Measurements from ENCODE around the gene IL5RA. TPM values are rescaled to one million over a fixed set of nuclear protein-coding genes. Genes with fewer than 3 reads are reported as not detected.

Gene IL5RA
- total and polyA plus RNA-seq, 7 experiments from 2014 or later: 1.1 to 8.7 TPM; not detected in 5

DNA sequence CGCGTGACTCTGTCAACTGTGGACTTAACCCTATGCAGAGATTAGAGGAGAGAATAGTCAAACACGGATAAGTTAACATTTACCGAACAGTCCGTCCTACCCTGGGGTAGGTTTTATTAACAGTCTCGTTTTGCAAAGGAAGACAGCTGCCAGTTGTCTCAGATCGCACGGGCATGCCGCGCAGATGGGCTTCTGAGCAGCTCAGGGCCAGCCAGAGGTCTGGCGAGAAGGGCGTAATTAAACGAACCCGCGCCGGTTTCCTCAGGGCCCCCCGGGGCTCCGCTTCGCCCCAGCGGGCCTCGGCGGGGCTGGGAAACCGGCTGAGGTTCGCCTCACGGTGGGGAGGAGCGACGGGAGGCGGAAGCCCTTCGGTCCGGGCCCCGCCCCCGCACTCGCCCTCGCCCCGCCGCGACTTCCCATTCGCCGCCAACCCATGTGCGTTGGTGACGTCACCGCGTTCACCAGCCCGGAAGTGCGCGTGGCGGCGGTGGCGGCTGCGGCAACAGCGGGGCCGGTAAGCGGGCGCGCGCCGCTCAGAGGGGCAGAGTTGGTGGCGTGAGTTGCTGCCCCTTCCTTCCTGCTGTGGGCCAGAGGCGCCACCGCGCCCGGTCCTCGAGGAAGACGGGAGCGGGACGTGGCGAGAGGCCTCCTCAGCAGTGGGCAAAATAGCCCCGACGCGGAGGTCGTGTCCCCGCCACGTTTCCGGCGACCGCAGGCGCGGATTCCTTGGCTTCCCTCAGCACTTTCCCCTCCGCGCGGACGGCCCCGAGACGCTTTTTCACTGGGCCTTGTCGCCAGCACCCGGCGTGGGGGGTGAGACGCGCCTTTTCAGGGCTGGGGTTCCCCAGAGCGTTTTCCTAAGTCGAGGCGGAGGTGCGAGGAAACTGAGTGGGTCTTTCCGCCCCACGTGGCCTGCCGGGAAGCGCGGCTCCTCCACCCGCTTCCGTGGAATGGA, 16.6 kb upstream of the IL5RA start, which contains the start of gene TRNT1:
TRNT1 (plus strand) TSS at position 464 of the 955 bp plus-strand sequence. CDS start 2,101 bp downstream, outside the sequence.
- Mint-ChIP-seq H3K4me3 (peak within 1 kb of the TSS; percentile 94 to 100 (median 96)), H3K4me1 (peaks cover 12 to 48% (median 42%) of the 10 kb centered on the region in 7 donors), H3K27ac (peak within 1 kb of the TSS; percentile 96 to 99 (median 97)), H3K36me3 (peaks cover 3 to 29% (median 7%) of the 10 kb centered on the region in 5 donors), H3K27me3 (no peaks in the 10 kb centered on the region), H3K9me3 (peaks cover 0 to 9% (median 0%) of the 10 kb centered on the region in 11 donors)
- H3K36me3 ChIP-seq (ENCODE audit: control insufficient read depth in 2 of 3, insufficient read depth in 3 of 3, low read length in 3 of 3): peaks cover 0 to 18% (median 6%) of the 10 kb centered on the region in 3 experiments
- ChIA-PET POLR2A (interaction anchor here (0.6 to 2.5 kb wide), 6 partner anchors 31 to 672 kb away, joined by 3 to 8 read pairs (median 3); no protein-coding TSS in a partner anchor), CTCF (interaction anchor here (0.6 kb wide), 1 partner anchor 16 kb away, joined by 3 read pairs; no protein-coding TSS in a partner anchor)
- H3K27ac ChIP-seq (ENCODE audit: low read depth, low read length): peak within 1 kb of the TSS; percentile 96
- peaks cover 10 to 25% of the 10 kb centered on the region in 2 donors for H3K4me1 ChIP-seq (ENCODE audit: control insufficient read depth in 2 of 2, insufficient read depth in 2 of 2, low read length in 2 of 2)
- ATAC-seq (peak; percentile 97), DNase-seq (peak; percentile 92 to 97 (median 96))
- intact Hi-C loops (cut with micrococcal nuclease): loop anchor here (1.0 to 5.0 kb wide), 10 partner anchors 9 to 1996 kb away; partner anchors contain the start of genes ARL8B (in 2 of the 2), CRBN (in 2 of the 2), ITPR1 (in 2 of the 2) and SETMAR (in 2 of the 2)
- no peaks in the 10 kb centered on the region for H3K9me3 ChIP-seq (ENCODE audit: control insufficient read depth in 2 of 3, low read length in 3 of 3)
- H3K4me3 ChIP-seq (ENCODE audit: low read length): peak within 1 kb of the TSS; percentile 92
- H3K27me3 ChIP-seq (ENCODE audit: control insufficient read depth in 2 of 2, insufficient read depth in 2 of 2, low read length in 2 of 2): no peaks in the 10 kb centered on the region

DNA sequence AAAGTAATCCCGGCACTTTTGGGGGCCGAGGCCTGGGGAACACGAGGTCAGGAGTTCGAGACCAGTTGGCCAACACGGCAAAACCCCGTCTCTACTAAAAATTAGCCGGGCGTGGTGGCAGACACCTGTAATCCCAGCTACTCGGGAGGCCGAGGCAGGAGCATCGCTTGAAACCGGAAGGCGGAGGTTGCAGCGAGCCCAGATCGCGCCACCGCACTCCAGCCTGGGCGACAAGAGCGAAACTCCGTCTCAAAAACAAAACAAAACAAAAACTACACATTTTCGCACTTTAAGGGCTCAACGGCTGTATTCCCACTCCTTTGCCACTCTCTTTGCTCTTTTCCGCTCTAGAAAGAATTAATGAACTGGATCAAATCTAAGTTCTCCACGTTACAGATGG, 15.8 kb upstream of the IL5RA start:
- DNase-seq: no peak
- H3K36me3 ChIP-seq (ENCODE audit: control insufficient read depth in 2 of 3, insufficient read depth in 3 of 3, low read length in 3 of 3): peaks cover 0 to 18% (median 6%) of the 10 kb centered on the region in 3 experiments
- Mint-ChIP-seq H3K4me1 (peaks cover 12 to 48% (median 42%) of the 10 kb centered on the region in 7 donors), H3K27ac (peak overlapping the region; percentile 96 to 99 (median 97)), H3K9me3 (peaks cover 0 to 9% (median 0%) of the 10 kb centered on the region in 11 donors), H3K4me3 (peak overlapping the region; percentile 94 to 100 (median 96)), H3K27me3 (no peaks in the 10 kb centered on the region), H3K36me3 (peaks cover 3 to 24% (median 4%) of the 10 kb centered on the region in 5 donors)
- intact Hi-C loops (cut with micrococcal nuclease): loop anchor here (1.0 to 5.0 kb wide), 8 partner anchors 53 to 1996 kb away; partner anchors contain the start of genes ARL8B (in 2 of the 2), CRBN (in 2 of the 2), ITPR1 (in 1 of the 2) and SETMAR (in 1 of the 2)
- no peak for ATAC-seq
- H3K4me3 ChIP-seq (ENCODE audit: low read length): peak overlapping the region; percentile 92
- no peaks in the 10 kb centered on the region for H3K27me3 ChIP-seq (ENCODE audit: control insufficient read depth in 2 of 2, insufficient read depth in 2 of 2, low read length in 2 of 2)
- H3K4me1 ChIP-seq (ENCODE audit: control insufficient read depth in 2 of 2, insufficient read depth in 2 of 2, low read length in 2 of 2): peaks cover 10 to 25% of the 10 kb centered on the region in 2 donors
- H3K27ac ChIP-seq (ENCODE audit: low read depth, low read length): peak overlapping the region; percentile 96
- ChIA-PET POLR2A (interaction anchor here (0.8 to 2.5 kb wide), 5 partner anchors 45 to 673 kb away, joined by 3 to 8 read pairs (median 3); no protein-coding TSS in a partner anchor), CTCF (no interaction called here)
- no peaks in the 10 kb centered on the region for H3K9me3 ChIP-seq (ENCODE audit: control insufficient read depth in 2 of 3, low read length in 3 of 3)

DNA sequence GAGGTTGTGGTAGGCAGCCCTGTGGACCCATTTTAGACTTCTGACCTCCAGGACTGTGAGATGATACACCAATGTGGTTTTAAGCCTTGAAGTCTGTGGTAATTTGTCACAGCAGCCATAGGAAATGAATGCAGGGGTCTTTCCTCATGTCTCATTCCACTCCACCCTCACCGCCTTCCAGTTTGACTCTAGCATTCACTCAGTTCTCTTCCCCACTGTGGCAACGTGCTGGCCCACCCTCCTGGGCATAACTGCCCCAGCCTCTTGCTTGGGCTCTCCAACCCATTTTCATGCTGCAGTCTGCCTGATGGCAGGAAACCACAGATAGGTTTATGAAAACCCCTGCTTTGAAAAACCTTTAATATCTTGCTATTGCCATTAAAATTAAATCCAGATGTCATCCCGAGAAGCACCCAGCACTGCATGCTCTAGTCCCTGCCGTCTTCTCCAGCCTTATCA, 9.2 kb upstream of the IL5RA start:
- DNase-seq (no peak), ATAC-seq (peak; percentile 48)
- no peaks in the 10 kb centered on the region for H3K9me3 Mint-ChIP-seq
- H3K9me3 ChIP-seq (ENCODE audit: control insufficient read depth in 2 of 3, low read length in 3 of 3): no peaks in the 10 kb centered on the region
- POLR2A ChIA-PET: no interaction called here
- no peaks in the 10 kb centered on the region for H3K4me1 Mint-ChIP-seq
- H3K36me3 ChIP-seq (ENCODE audit: control insufficient read depth in 2 of 3, insufficient read depth in 3 of 3, low read length in 3 of 3): no peaks in the 10 kb centered on the region
- no peaks in the 10 kb centered on the region for H3K36me3 Mint-ChIP-seq
- no peak overlapping the region for H3K4me3 ChIP-seq (ENCODE audit: low read length)
- H3K27ac ChIP-seq (ENCODE audit: low read depth, low read length): no peak overlapping the region
- peaks cover 0 to 19% (median 0%) of the 10 kb centered on the region in 5 donors for H3K27me3 Mint-ChIP-seq
- H3K4me3 Mint-ChIP-seq: no peak overlapping the region
- H3K4me1 ChIP-seq (ENCODE audit: control insufficient read depth in 2 of 2, insufficient read depth in 2 of 2, low read length in 2 of 2): no peaks in the 10 kb centered on the region
- CTCF ChIA-PET: no interaction called here
- H3K27me3 ChIP-seq (ENCODE audit: control insufficient read depth in 2 of 2, insufficient read depth in 2 of 2, low read length in 2 of 2): no peaks in the 10 kb centered on the region
- intact Hi-C loops (cut with micrococcal nuclease): no loop called here
- no peak overlapping the region for H3K27ac Mint-ChIP-seq

DNA sequence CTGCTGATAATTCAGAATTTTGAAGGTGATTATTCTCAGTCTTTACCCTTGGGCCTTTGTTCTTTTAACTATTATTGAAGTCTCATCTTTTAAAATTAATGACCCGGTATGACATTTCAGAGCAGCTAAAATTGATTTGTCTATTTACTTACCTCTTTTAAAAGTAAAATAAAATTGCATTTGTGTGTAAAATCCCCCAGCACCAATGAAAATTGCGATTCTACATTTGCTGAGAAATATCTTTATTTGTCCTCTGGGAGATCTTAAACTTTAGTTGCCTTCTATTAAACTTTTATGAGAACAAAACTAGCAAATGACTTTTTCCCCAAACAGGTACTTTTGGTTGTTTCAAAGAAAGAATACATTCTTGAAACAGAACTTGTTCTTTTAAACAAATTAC, 7.5 kb upstream of the IL5RA start:
- ATAC-seq: no peak
- ChIA-PET CTCF (no interaction called here), POLR2A (no interaction called here)
- Mint-ChIP-seq H3K4me1 (no peaks in the 10 kb centered on the region), H3K36me3 (no peaks in the 10 kb centered on the region), H3K27ac (no peak overlapping the region), H3K4me3 (no peak overlapping the region), H3K9me3 (no peaks in the 10 kb centered on the region), H3K27me3 (peaks cover 0 to 19% (median 0%) of the 10 kb centered on the region in 5 donors)
- Histone ChIP-seq H3K27ac (ENCODE audit: low read depth, low read length) (no peak overlapping the region), H3K9me3 (ENCODE audit: control insufficient read depth in 2 of 3, low read length in 3 of 3) (no peaks in the 10 kb centered on the region), H3K36me3 (ENCODE audit: control insufficient read depth in 2 of 3, insufficient read depth in 3 of 3, low read length in 3 of 3) (no peaks in the 10 kb centered on the region), H3K4me1 (ENCODE audit: control insufficient read depth in 2 of 2, insufficient read depth in 2 of 2, low read length in 2 of 2) (no peaks in the 10 kb centered on the region), H3K4me3 (ENCODE audit: low read length) (no peak overlapping the region), H3K27me3 (ENCODE audit: control insufficient read depth in 2 of 2, insufficient read depth in 2 of 2, low read length in 2 of 2) (no peaks in the 10 kb centered on the region)
- intact Hi-C loops (cut with micrococcal nuclease): no loop called here
- DNase-seq: no peak

DNA sequence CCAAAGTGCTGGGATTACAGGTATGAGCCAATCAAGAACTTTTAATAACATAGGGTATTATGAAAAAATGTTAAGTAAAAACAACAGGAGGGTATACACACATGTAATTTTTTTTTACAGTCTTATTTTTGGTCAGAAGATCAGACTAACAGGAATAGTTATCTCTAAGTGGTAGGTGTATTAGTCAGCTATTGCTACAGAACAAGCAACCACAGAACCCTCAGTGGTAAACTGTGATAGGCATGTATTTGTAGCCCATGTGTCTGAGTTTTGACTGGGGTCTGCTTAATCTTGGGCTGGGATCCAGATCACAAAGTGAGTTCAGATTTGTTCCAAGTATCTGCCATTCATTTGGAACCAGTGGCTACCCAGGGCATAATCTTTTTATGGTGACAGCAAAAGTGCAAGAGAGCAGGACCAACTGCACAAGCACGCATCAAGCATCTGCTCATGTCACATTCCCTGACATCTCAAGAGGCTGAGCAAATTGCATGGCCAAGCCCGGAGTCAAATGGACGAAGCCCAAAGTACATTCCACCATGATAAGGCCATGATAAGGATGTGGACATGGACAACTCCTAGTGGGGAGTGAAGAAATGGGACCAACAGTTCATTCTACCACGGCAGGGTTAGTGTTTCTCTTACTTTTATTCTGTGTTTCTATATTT, 3.0 kb upstream of the IL5RA start:
- Mint-ChIP-seq H3K36me3 (no peaks in the 10 kb centered on the region), H3K4me3 (no peak overlapping the region), H3K27me3 (peaks cover 0 to 8% (median 0%) of the 10 kb centered on the region in 5 donors), H3K4me1 (peaks cover 0 to 2% (median 0%) of the 10 kb centered on the region in 7 donors), H3K27ac (no peak overlapping the region), H3K9me3 (peaks cover 0 to 1% (median 0%) of the 10 kb centered on the region in 11 donors)
- Histone ChIP-seq H3K9me3 (ENCODE audit: control insufficient read depth in 2 of 3, low read length in 3 of 3) (no peaks in the 10 kb centered on the region), H3K27ac (ENCODE audit: low read depth, low read length) (no peak overlapping the region), H3K36me3 (ENCODE audit: control insufficient read depth in 2 of 3, insufficient read depth in 3 of 3, low read length in 3 of 3) (no peaks in the 10 kb centered on the region), H3K4me3 (ENCODE audit: low read length) (no peak overlapping the region), H3K4me1 (ENCODE audit: control insufficient read depth in 2 of 2, insufficient read depth in 2 of 2, low read length in 2 of 2) (no peaks in the 10 kb centered on the region), H3K27me3 (ENCODE audit: control insufficient read depth in 2 of 2, insufficient read depth in 2 of 2, low read length in 2 of 2) (no peaks in the 10 kb centered on the region)
- CTCF ChIA-PET: no interaction called here
- ATAC-seq: no peak
- intact Hi-C loops (cut with micrococcal nuclease): no loop called here
- POLR2A ChIA-PET: no interaction called here
- DNase-seq: no peak

DNA sequence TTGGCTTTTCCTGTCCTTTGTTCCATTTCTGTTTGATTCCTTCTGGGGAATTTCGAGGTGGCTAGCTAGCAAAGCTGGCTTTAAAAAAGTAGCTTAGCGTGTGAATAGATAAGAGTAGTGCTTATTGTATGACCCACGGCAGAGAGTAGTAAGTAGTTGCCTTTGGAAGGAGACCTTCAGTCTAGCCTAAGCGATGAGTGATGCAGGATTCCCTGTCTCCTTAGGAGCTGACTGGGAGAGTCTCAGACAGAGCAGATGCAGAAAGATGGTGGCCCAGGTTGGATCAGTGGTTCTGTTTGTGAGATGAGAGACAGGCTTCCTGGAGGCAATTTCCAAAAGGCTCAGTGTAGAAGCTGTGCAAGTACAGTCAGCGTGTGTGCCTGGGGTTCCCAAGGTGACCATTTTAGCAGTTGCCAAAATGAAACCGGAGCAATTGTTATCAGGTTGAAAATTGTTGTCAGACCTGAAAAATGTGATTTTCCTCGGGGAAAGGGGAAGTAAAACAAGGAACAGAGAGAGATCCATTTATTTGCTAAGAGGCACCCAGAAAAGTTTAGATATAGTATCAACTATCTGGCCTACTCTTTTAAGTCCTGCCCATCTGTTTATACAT, 681 bp upstream of the IL5RA start:
- ChIA-PET CTCF (no interaction called here), POLR2A (no interaction called here)
- Mint-ChIP-seq H3K36me3 (no peaks in the 10 kb centered on the region), H3K27ac (peak overlapping the region in 2 of 9 donors; percentile 38 to 48), H3K4me1 (peaks cover 0 to 2% (median 0%) of the 10 kb centered on the region in 7 donors), H3K27me3 (peaks cover 0 to 14% (median 0%) of the 10 kb centered on the region in 5 donors), H3K4me3 (peak overlapping the region in 1 of 10 donors; percentile 6), H3K9me3 (peaks cover 0 to 1% (median 0%) of the 10 kb centered on the region in 11 donors)
- intact Hi-C loops (cut with micrococcal nuclease): no loop called here
- Histone ChIP-seq H3K4me1 (ENCODE audit: control insufficient read depth in 2 of 2, insufficient read depth in 2 of 2, low read length in 2 of 2) (no peaks in the 10 kb centered on the region), H3K9me3 (ENCODE audit: control insufficient read depth in 2 of 3, low read length in 3 of 3) (no peaks in the 10 kb centered on the region), H3K27me3 (ENCODE audit: control insufficient read depth in 2 of 2, insufficient read depth in 2 of 2, low read length in 2 of 2) (no peaks in the 10 kb centered on the region), H3K36me3 (ENCODE audit: control insufficient read depth in 2 of 3, insufficient read depth in 3 of 3, low read length in 3 of 3) (no peaks in the 10 kb centered on the region), H3K4me3 (ENCODE audit: low read length) (no peak overlapping the region), H3K27ac (ENCODE audit: low read depth, low read length) (no peak overlapping the region)
- ATAC-seq (no peak), DNase-seq (no peak)
